Measurements from ENCODE around the gene TET3. TPM values are rescaled to one million over a fixed set of nuclear protein-coding genes. Genes with fewer than 3 reads are reported as not detected.
A peak's percentile ranks its signal among the peaks of the same experiment; 100 is the strongest.

Gene TET3
- total and polyA plus RNA-seq, 7 donors = 0.56 to 11.2 (median 3.2) TPM

GRCh38 chr2:73986085-73986681 is 1.5 kb downstream of the TET3 start:
- no peaks in the 10 kb centered on the region for H3K27me3 ChIP-seq (ENCODE audit: insufficient read depth in 3 of 3, low read length in 2 of 3)
- ATAC-seq (no peak), DNase-seq (no peak)
- H3K27ac ChIP-seq = no peak overlapping the region
- 92 to 94% (median 94%) methylated on average over 21 of the region's 21 CpGs for WGBS, 3 donors
- no peaks in the 10 kb centered on the region for H3K9me3 ChIP-seq
- H3K4me3 ChIP-seq = peak overlapping the region; percentile 78
- intact Hi-C loops (cut with DNase I) = loop anchor here in 1 of 2 donors (10.0 kb wide), 1 partner anchor 161 kb away; the partner anchor contains the start of gene STAMBP
- H3K4me1 ChIP-seq = peaks cover 54% of the 10 kb centered on the region
- peaks cover 0 to 4% of the 10 kb centered on the region in 2 donors for H3K36me3 ChIP-seq (ENCODE audit: insufficient read depth in 1 of 2, low read depth in 1 of 2)
- TF ChIP-seq CTCF (IDR thresholded peaks at IDR 0.05) = no peak

- H3K9me3 ChIP-seq = no peaks in the 10 kb centered on the region
- 29 to 30% (median 29%) methylated on average over 24 of the region's 24 CpGs for WGBS, 3 donors
- DNase-seq = peak in 1 of 2 donors; percentile 63
- peaks cover 0 to 4% of the 10 kb centered on the region in 2 donors for H3K36me3 ChIP-seq (ENCODE audit: insufficient read depth in 1 of 2, low read depth in 1 of 2)
- H3K4me1 ChIP-seq = peaks cover 45% of the 10 kb centered on the region
- no peaks in the 10 kb centered on the region for H3K27me3 ChIP-seq (ENCODE audit: insufficient read depth in 3 of 3, low read length in 2 of 3)
- peak overlapping the region; percentile 78 for H3K4me3 ChIP-seq
- ATAC-seq = peak; percentile 64 to 84 (median 70)
- intact Hi-C loops (cut with DNase I) = loop anchor here in 1 of 2 donors (10.0 kb wide), 1 partner anchor 163 kb away; the partner anchor contains the start of gene STAMBP
- peak; percentile 27 for TF ChIP-seq CTCF (IDR thresholded peaks at IDR 0.05)
- peak overlapping the region; percentile 42 for H3K27ac ChIP-seq
These were observed 2.6 kb downstream of the TET3 start for GRCh38 chr2:73987109-73987947.

GRCh38 chr2:73987948-73988700 is 3.4 kb downstream of the TET3 start:
- no peak overlapping the region for H3K27ac ChIP-seq
- H3K9me3 ChIP-seq = no peaks in the 10 kb centered on the region
- intact Hi-C loops (cut with DNase I) = loop anchor here in 1 of 2 donors (10.0 kb wide), 1 partner anchor 163 kb away; the partner anchor contains the start of gene STAMBP
- DNase-seq (no peak), ATAC-seq (no peak)
- peaks cover 38% of the 10 kb centered on the region for H3K4me1 ChIP-seq
- TF ChIP-seq CTCF (IDR thresholded peaks at IDR 0.05) = no peak
- no peaks in the 10 kb centered on the region for H3K27me3 ChIP-seq (ENCODE audit: insufficient read depth in 3 of 3, low read length in 2 of 3)
- H3K4me3 ChIP-seq = peak overlapping the region; percentile 78
- WGBS, 3 donors = 72 to 75% (median 74%) methylated on average over 10 of the region's 10 CpGs
- H3K36me3 ChIP-seq (ENCODE audit: insufficient read depth in 1 of 2, low read depth in 1 of 2) = peaks cover 0 to 4% of the 10 kb centered on the region in 2 donors

- no peak for TF ChIP-seq CTCF (IDR thresholded peaks at IDR 0.05)
- Histone ChIP-seq H3K27me3 (ENCODE audit: insufficient read depth in 3 of 3, low read length in 2 of 3) (no peaks in the 10 kb centered on the region), H3K27ac (no peak overlapping the region), H3K4me3 (no peak overlapping the region), H3K4me1 (peaks cover 28% of the 10 kb centered on the region), H3K36me3 (ENCODE audit: insufficient read depth in 1 of 2, low read depth in 1 of 2) (peaks cover 0 to 4% of the 10 kb centered on the region in 2 donors), H3K9me3 (no peaks in the 10 kb centered on the region)
- WGBS, 3 donors = 98 to 100% (median 99%) methylated on average over 2 of the region's 2 CpGs
- DNase-seq (no peak), ATAC-seq (no peak)
- intact Hi-C loops (cut with DNase I) = loop anchor here in 1 of 2 donors (10.0 kb wide), 1 partner anchor 165 kb away; the partner anchor contains the start of gene STAMBP
These were observed 5.3 kb downstream of the TET3 start for GRCh38 chr2:73989972-73990371.

All from psoas muscle (tissue), 8 donors.